Muscle layer of duodenum (tissue), 2 donors: ENCODE data around the gene NRXN3.
"Not testable (repeated sequence)": the region's sequence is repeated elsewhere in the genome, so short reads cannot be mapped to it uniquely, and the experiment has no call there.

ENCODE experiments used
- H3K27ac ChIP-seq: one replicate; pipeline ENCODE4 v1.7.0; 2013; ENCODE audit warnings: mild to moderate bottlenecking, low read length
- H3K27me3 ChIP-seq: one replicate; pipeline ENCODE4 v1.7.0; 2013; ENCODE audit warnings: low read depth, mild to moderate bottlenecking, control low read depth, low read length
- H3K36me3 ChIP-seq, 2 donors: one replicate each; pipeline ENCODE4 v1.7.0; 2013; ENCODE audit warnings: low read length in 2 of 2, control low read depth in 1 of 2, mild to moderate bottlenecking in 1 of 2; ENCODE audit not compliant: insufficient read depth in 2 of 2, control insufficient read depth in 1 of 2
- H3K4me1 ChIP-seq, 2 donors: one replicate each; pipeline ENCODE4 v1.7.0; 2013; ENCODE audit warnings: low read length in 2 of 2, mild to moderate bottlenecking in 2 of 2, control low read depth in 1 of 2, moderate library complexity in 1 of 2; ENCODE audit not compliant: insufficient read depth in 2 of 2, control insufficient read depth in 1 of 2
- H3K4me3 ChIP-seq, 2 donors: one replicate each; pipeline ENCODE4 v1.7.0; 2013; ENCODE audit warnings: low read length in 2 of 2, low read depth in 1 of 2, mild to moderate bottlenecking in 1 of 2
- H3K9me3 ChIP-seq, 2 donors: one replicate each; pipeline ENCODE4 v1.7.0; 2013; ENCODE audit warnings: low read length in 2 of 2, control low read depth in 1 of 2, mild to moderate bottlenecking in 1 of 2; ENCODE audit not compliant: control insufficient read depth in 1 of 2
- donor health status: healthy.

NRXN3 gene

DNA sequence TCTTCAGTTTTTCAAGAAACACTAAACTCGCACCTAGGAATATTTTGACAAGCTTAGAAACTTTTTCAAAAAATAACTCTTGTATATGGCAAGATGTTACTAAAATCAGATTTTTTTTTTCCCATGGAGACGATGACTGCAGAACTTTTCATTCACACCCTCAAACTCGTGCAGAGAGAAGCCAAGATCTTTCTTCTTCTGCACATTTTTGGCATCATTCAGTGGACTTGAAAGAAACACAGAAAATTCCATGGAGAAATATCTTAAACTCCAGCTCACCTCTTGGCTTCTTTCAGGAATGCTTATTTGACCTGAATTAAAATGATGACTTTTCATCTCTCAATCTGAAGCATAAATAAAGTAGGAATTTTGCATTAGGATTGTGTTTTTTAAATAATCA lies 919.4 kb downstream of the NRXN3 start:
- Histone ChIP-seq H3K27me3 (no peaks in the 10 kb centered on the region), H3K9me3 (no peaks in the 10 kb centered on the region), H3K4me3 (no peak overlapping the region), H3K27ac (no peak overlapping the region), H3K36me3 (no peaks in the 10 kb centered on the region), H3K4me1 (peaks cover 0 to 16% of the 10 kb centered on the region in 2 donors)

DNA sequence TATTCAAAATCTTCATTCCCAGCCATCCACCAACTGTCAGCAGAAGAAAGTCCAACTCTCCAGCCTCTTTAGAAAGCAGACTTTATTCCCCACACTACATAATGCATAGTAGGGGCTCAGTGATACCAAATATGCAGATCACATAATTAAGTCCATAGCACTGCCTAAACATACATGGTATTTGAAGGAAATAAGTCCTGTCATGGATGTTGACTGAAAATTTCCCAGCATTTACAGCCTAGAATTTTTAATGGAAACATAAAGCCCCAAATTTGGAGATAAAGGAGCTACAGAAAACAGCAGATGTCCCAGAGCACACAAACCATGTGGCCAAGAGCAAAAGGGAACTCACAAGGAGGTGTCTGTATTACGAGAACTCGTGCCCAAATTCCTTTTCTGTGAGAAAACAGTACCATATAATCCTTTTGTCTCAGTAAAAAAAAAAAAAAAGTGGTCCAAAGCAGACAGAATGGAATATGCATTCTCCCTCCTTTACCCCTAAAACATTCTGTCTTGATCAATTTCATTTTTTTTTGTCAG lies 920.5 kb downstream of the NRXN3 start:
- H3K27ac ChIP-seq = no peak overlapping the region
- H3K4me3 ChIP-seq = no peak overlapping the region

DNA sequence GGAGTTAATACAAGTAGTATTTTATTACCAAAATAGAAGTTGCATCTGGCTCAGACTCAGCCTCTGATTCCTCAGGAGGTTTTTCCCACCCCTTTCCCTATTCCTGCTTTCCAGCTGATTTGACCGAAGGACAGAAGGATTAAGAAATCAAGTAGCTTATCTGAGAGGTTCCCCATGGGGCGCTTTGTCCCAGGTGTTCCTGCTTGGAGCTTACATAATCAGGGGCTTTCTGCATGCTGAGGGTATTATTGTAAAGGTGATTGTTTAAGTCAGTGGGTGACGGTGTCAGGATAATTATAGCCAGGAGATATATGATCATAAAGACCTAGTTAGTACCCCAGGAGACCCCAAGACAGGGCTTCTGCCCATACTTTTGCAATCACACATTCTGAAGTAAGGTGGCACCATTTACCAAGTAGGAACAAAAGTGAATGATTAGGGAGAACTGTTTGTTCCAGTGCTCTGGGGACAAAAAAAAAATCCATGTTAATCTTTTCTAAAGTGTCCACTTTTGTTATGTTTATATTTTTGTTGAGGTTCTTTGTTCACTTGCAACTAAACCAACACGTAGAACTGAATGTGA lies 921.3 kb downstream of the NRXN3 start:
- no peaks in the 10 kb centered on the region for H3K36me3 ChIP-seq
- peaks cover 0 to 16% of the 10 kb centered on the region in 2 donors for H3K4me1 ChIP-seq
- no peaks in the 10 kb centered on the region for H3K9me3 ChIP-seq
- no peaks in the 10 kb centered on the region for H3K27me3 ChIP-seq
- H3K27ac ChIP-seq = no peak overlapping the region
- no peak overlapping the region for H3K4me3 ChIP-seq

More for the DNA sequence above, 920.5 kb downstream of the NRXN3 start:
- no peaks in the 10 kb centered on the region for H3K36me3 ChIP-seq
- H3K4me1 ChIP-seq = peaks cover 0 to 16% of the 10 kb centered on the region in 2 donors
- no peaks in the 10 kb centered on the region for H3K27me3 ChIP-seq
- H3K9me3 ChIP-seq = no peaks in the 10 kb centered on the region

DNA sequence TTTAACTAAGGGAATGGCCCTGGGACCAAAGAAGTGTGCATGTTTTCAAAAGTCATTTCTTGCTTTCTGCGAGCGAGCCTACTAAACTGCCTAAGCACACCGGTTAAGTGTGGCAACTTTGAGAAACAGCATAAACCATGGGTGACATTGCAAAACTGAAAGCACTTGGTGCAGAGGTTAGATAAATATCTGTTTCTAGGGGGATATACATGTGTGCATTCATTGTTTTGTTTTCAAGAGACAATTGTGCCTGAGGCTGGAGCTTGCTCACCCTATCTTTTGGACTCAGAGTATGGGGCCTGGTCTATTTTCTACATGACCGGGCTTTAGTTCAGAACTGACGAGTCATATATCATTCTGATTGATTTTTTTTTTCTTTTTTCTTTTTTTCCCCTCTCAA lies 923.4 kb downstream of the NRXN3 start:
- Histone ChIP-seq H3K27ac (no peak overlapping the region), H3K27me3 (no peaks in the 10 kb centered on the region), H3K9me3 (no peaks in the 10 kb centered on the region), H3K36me3 (no peaks in the 10 kb centered on the region), H3K4me1 (peaks cover 0 to 16% of the 10 kb centered on the region in 2 donors), H3K4me3 (no peak overlapping the region)

DNA sequence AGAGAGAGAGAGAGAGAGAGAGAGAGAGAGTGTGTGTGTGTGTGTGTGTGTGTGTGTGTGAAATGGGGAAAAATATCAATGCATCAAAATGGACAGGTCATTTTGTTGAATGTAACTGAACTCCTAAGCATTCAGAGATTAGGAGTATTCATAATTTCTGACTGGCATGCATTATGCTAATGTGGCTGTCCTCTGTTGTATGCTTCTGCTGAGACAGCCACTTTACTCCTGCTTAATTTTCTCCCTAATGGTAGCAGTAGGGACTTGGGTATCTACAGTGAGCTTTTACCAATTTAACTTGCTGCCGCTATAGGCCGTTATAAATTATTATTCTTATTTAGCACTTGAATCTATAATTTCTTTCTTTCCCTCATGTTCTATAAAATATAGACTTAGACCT lies 924.8 kb downstream of the NRXN3 start:
- no peaks in the 10 kb centered on the region for H3K27me3 ChIP-seq
- no peak overlapping the region for H3K27ac ChIP-seq
- no peaks in the 10 kb centered on the region for H3K9me3 ChIP-seq
- peaks cover 0 to 15% of the 10 kb centered on the region in 2 donors for H3K4me1 ChIP-seq
- no peaks in the 10 kb centered on the region for H3K36me3 ChIP-seq
- no peak overlapping the region for H3K4me3 ChIP-seq

- Histone ChIP-seq H3K9me3 (no peaks in the 10 kb centered on the region), H3K36me3 (no peaks in the 10 kb centered on the region), H3K4me1 (no peaks in the 10 kb centered on the region), H3K27ac (no peak overlapping the region), H3K4me3 (no peak overlapping the region), H3K27me3 (no peaks in the 10 kb centered on the region)
Measured at GRCh38 chr14:79096811-79097210, 926.6 kb downstream of the NRXN3 start.

DNA sequence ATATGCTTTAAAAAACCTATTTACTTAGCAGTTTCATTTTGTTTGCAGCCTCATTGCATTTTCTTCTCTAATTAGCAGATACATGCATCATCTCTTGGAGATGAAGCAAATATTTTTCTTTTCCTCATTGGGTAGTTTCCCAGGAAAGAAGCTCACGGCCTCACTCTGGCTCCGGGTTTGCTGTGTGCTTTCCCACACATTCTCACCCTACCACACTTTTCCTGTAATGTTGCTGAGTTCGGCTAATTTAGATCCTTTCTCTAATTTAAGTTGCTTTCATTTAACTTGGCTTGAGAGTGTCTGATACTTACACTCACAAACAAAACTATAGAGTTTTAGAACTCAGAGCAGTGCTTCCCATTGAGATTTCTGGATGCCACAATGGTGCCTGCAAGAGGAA lies 928.2 kb downstream of the NRXN3 start:
- no peak overlapping the region for H3K27ac ChIP-seq
- H3K9me3 ChIP-seq = no peaks in the 10 kb centered on the region
- no peaks in the 10 kb centered on the region for H3K36me3 ChIP-seq
- H3K4me1 ChIP-seq = no peaks in the 10 kb centered on the region
- no peak overlapping the region for H3K4me3 ChIP-seq
- H3K27me3 ChIP-seq = no peaks in the 10 kb centered on the region

DNA sequence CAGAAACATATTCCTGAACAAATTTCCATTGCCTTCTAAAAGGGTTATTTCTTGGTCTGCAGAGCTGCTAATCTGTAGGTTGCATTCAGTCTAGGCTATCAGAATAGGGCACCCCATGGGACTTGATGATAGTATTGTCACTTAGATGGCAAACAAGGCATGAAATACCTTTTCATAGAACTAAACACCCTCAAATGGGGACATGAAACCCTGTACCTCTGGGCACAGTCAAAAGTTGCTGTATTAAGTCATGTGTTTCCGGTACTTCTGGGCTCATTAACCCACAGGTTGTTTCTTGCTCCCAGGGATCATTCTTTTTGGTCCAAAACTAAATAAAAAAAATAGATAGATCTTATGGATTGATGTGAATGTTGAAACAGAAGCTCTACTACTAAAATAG lies 930.4 kb downstream of the NRXN3 start:
- H3K27ac ChIP-seq = no peak overlapping the region
- no peaks in the 10 kb centered on the region for H3K27me3 ChIP-seq
- no peaks in the 10 kb centered on the region for H3K36me3 ChIP-seq
- H3K9me3 ChIP-seq = no peaks in the 10 kb centered on the region
- H3K4me3 ChIP-seq = no peak overlapping the region
- no peaks in the 10 kb centered on the region for H3K4me1 ChIP-seq

GRCh38 chr14:79101388-79101787 lies 931.2 kb downstream of the NRXN3 start:
- H3K4me1 ChIP-seq = no peaks in the 10 kb centered on the region
- no peaks in the 10 kb centered on the region for H3K27me3 ChIP-seq
- H3K9me3 ChIP-seq = no peaks in the 10 kb centered on the region
- H3K27ac ChIP-seq = no peak overlapping the region
- H3K4me3 ChIP-seq = no peak overlapping the region
- no peaks in the 10 kb centered on the region for H3K36me3 ChIP-seq

DNA sequence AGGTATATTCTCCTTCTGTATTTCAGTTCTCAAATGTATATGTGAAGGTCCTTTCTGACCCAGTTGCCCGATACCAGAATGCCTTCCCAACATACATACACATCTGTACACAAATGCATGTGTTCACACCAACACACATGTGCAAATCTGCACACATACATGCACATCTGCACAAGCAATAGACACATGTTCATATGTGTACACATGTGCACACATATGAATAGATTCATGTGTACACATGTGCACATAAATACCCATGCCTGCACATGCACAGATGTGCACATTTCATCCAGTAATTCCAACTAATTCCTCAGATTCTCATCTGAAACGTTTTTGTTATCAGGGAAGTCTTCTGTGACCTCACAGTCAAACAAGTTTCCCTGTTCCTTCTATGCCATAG lies 933.6 kb downstream of the NRXN3 start:
- H3K4me1 ChIP-seq = no peaks in the 10 kb centered on the region
- H3K36me3 ChIP-seq = no peaks in the 10 kb centered on the region
- no peaks in the 10 kb centered on the region for H3K27me3 ChIP-seq
- H3K4me3 ChIP-seq = no peak overlapping the region
- no peak overlapping the region for H3K27ac ChIP-seq
- H3K9me3 ChIP-seq = no peaks in the 10 kb centered on the region

DNA sequence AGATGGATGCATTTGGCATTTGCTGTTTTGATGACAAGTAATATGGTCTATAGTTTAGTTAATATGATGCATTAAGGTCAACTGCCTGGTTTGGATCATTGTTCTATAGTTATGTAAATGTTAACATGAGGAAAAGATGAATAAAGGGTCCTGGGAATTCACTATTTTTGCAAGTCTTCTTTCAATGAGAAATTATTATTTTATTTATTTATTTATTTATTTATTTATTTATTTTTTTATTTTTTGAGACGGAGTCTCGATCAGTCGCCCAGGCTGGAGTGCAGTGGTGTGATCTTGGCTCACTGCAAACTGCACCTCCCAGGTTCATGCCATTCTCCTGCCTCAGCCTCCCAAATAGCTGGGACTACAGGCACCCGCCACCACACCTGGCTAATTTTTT lies 940.4 kb downstream of the NRXN3 start:
- not testable (repeated sequence) for H3K27me3 ChIP-seq, H3K9me3 ChIP-seq, H3K36me3 ChIP-seq, H3K4me3 ChIP-seq, H3K27ac ChIP-seq, H3K4me1 ChIP-seq

DNA sequence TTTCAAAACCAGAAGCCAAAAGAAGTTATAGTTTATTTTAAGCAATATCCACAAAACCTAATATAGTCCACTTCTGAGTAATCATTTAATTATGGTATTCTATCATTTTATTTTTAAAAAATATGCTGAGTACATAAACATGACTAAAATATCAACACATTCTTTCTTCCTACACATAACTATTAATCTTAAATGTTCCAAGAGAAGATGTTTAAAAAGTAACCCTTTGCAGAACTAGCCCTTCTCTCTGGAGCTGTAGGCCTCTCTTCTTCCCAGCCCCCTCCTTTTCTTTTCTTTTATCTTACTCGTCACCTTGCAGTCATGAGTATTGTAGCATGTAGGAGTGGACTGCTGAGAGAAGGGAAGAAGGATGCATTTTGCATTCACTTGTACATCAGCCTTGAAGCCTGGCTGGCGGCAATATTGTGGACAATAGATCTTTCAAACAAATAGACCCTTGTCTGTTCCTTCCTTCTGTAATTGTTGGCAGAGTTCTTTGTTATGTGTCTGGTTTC lies 941.9 kb downstream of the NRXN3 start:
- no peak overlapping the region for H3K4me3 ChIP-seq
- no peaks in the 10 kb centered on the region for H3K9me3 ChIP-seq
- no peaks in the 10 kb centered on the region for H3K36me3 ChIP-seq
- H3K4me1 ChIP-seq = peaks cover 0 to 6% of the 10 kb centered on the region in 2 donors
- peak overlapping the region; percentile 42 for H3K27ac ChIP-seq
- H3K27me3 ChIP-seq = no peaks in the 10 kb centered on the region
